HepG2 (cell line): Measurements from ENCODE around the gene AP2B1. TPM values are rescaled to one million over a fixed set of nuclear protein-coding genes. Genes with fewer than 3 reads are reported as not detected.

Experiments
- ATAC-seq: fragments of 200-7000 bp; cut with Tn5 transposase; 3 replicates; pipeline ENCODE4 v1.9.1; 2020; ENCODE audit warnings: mild to moderate bottlenecking, moderate library complexity
- BruUV-seq: library from RNA; stranded (reverse); fragments of 400-500 nt; replicated peaks from 2 replicates; lab custom pipeline; 2021; lab: Mats Ljungman, UMichigan
- CTCF ChIA-PET: fragments of 300-600 bp; formaldehyde crosslinking; extraction: SDS; loops from one replicate; lab custom pipeline; 2021; ENCODE audit warnings: low total read pairs, inconsistent platforms, low intra/inter-chr PET ratio; lab: Yijun Ruan, JAX
- POLR2A ChIA-PET: fragments of 350-600 bp; sonication (Branson Sonifier 250); formaldehyde crosslinking; loops from one replicate; lab custom pipeline; 2020; ENCODE audit warnings: antibody characterized with exemption, inconsistent platforms; lab: Yijun Ruan, JAX
- DNase-seq: peaks from one replicate; pipeline ENCODE4 v3.0.0-alpha.2; 2015; ENCODE audit warnings: low spot score
- FAIRE-seq: peaks from 3 replicates; lab custom pipeline; 2011; peaks lifted over from hg19 to GRCh38; lab: Jason Lieb, UNC
- H2AFZ ChIP-seq: one replicate; pipeline ENCODE4 v1.6.1; 2011; ENCODE audit warnings: low read length, inconsistent platforms
- H3K27ac ChIP-seq: fragments of 300-600 bp; 3 replicates; pipeline ENCODE4 v1.8.0; 2011; ENCODE audit warnings: mixed run types, mild to moderate bottlenecking, mixed read lengths, low read length, inconsistent platforms; ENCODE audit not compliant: insufficient read depth; ENCODE audit errors: extremely low read length
- H3K27me3 ChIP-seq, 2 experiments: fragments of 200-600 bp in 1 of 2; 2 replicates in 1 of 2; 3 replicates in 1 of 2; pipeline versions ENCODE4 v1.6.0 to v1.8.0; 2011; ENCODE audit warnings: low read length in 2 of 2, mild to moderate bottlenecking in 2 of 2, moderate library complexity in 2 of 2, inconsistent platforms in 1 of 2; ENCODE audit not compliant: insufficient read depth in 2 of 2, control insufficient read depth in 1 of 2
- H3K36me3 ChIP-seq, 2 experiments: fragments of 200-600 bp in 1 of 2; replicated peaks in 1 of 2; 2 replicates in 1 of 2; 3 replicates in 1 of 2; pipeline versions ENCODE4 v1.5.1 to v1.8.0; 2011; ENCODE audit warnings: low read length in 2 of 2, inconsistent platforms in 1 of 2; ENCODE audit not compliant: insufficient read depth in 2 of 2, control insufficient read depth in 1 of 2
- H3K4me1 ChIP-seq: 2 replicates; pipeline ENCODE4 v1.5.1; 2012; ENCODE audit warnings: low read length, inconsistent platforms; ENCODE audit not compliant: insufficient read depth
- H3K4me2 ChIP-seq: 2 replicates; pipeline ENCODE4 v1.6.0; 2011; ENCODE audit warnings: low read depth, low read length, inconsistent platforms
- H3K4me3 ChIP-seq, 3 experiments: fragments of 200-600 bp in 1 of 3; sonication (generic), shearing (Covaris generic) in 1 of 3; replicated peaks in 1 of 3; 2 replicates each; pipeline ENCODE4 v1.5.1; 2011 to 2016; ENCODE audit warnings: low read length in 3 of 3, inconsistent platforms in 2 of 3, low read depth in 2 of 3, mild to moderate bottlenecking in 2 of 3, control low read depth in 1 of 3, mixed read lengths in 1 of 3; ENCODE audit not compliant: insufficient read depth in 1 of 3
- H3K79me2 ChIP-seq: one replicate; pipeline ENCODE4 v1.6.1; 2011; ENCODE audit warnings: low read length, inconsistent platforms; ENCODE audit not compliant: insufficient read depth
- H3K9ac ChIP-seq: 2 replicates; pipeline ENCODE4 v1.6.0; 2011; ENCODE audit warnings: mild to moderate bottlenecking, low read depth, low read length, inconsistent platforms; ENCODE audit not compliant: insufficient read depth
- H3K9me3 ChIP-seq: 2 replicates; pipeline ENCODE4 v1.5.1; 2012; ENCODE audit warnings: mild to moderate bottlenecking, low read length
- H4K20me1 ChIP-seq: 2 replicates; pipeline ENCODE4 v1.6.0; 2011; ENCODE audit warnings: inconsistent platforms, mild to moderate bottlenecking, low read length, moderate library complexity; ENCODE audit not compliant: insufficient read depth
- ATRX ChIP-seq: sonication (generic); formaldehyde crosslinking; IDR thresholded peaks from 2 replicates; pipeline ENCODE4 v1.4.0; 2020; ENCODE audit warnings: missing genetic modification reagents, borderline replicate concordance
- FOXA3 ChIP-seq: IDR thresholded peaks from 2 replicates; pipeline ENCODE4 v1.6.1; 2016; ENCODE audit warnings: missing genetic modification reagents, missing compliant biosample characterization
- KMT2A ChIP-seq: sonication (generic); formaldehyde crosslinking; IDR thresholded peaks from 2 replicates; pipeline ENCODE4 v1.4.0; 2020; ENCODE audit warnings: missing genetic modification reagents
- LBX2 ChIP-seq: sonication (generic); formaldehyde crosslinking; IDR thresholded peaks from 2 replicates; pipeline ENCODE4 v1.5.0; 2020; ENCODE audit warnings: missing genetic modification reagents, mild to moderate bottlenecking, borderline replicate concordance
- RBM39 ChIP-seq: fragments of 200-400 bp; formaldehyde crosslinking; IDR thresholded peaks from one replicate; pipeline ENCODE4 v1.6.1; 2018; ENCODE audit warnings: antibody characterized with exemption, mild to moderate bottlenecking, low read depth, low read length; ENCODE audit not compliant: poor library complexity, severe bottlenecking
- SP4 ChIP-seq: sonication (generic); formaldehyde crosslinking; IDR thresholded peaks from 2 replicates; pipeline ENCODE4 v1.8.1; 2023; ENCODE audit warnings: mild to moderate bottlenecking, missing genetic modification reagents
- SRSF9 ChIP-seq: fragments of 200-400 bp; formaldehyde crosslinking; IDR thresholded peaks from 2 replicates; pipeline ENCODE4 v1.6.1; 2018; ENCODE audit warnings: borderline replicate concordance, mild to moderate bottlenecking, low read depth, low read length; ENCODE audit not compliant: insufficient read depth, poor library complexity, severe bottlenecking
- SRY ChIP-seq: sonication (generic); formaldehyde crosslinking; IDR thresholded peaks from 2 replicates; pipeline ENCODE4 v1.8.0; 2022; ENCODE audit warnings: mild to moderate bottlenecking, missing genetic modification reagents
- ZBTB4 ChIP-seq: sonication (generic); formaldehyde crosslinking; IDR thresholded peaks from 2 replicates; pipeline ENCODE4 v1.4.0; 2020; ENCODE audit warnings: missing genetic modification reagents, mild to moderate bottlenecking, borderline replicate concordance
- ZFP36L1 ChIP-seq: sonication (generic); formaldehyde crosslinking; IDR thresholded peaks from 2 replicates; pipeline ENCODE4 v1.8.0; 2022; ENCODE audit warnings: mild to moderate bottlenecking, missing genetic modification reagents, moderate library complexity
- ZNF501 ChIP-seq: sonication (generic); formaldehyde crosslinking; IDR thresholded peaks from 2 replicates; pipeline ENCODE4 v1.5.1; 2020; ENCODE audit warnings: mild to moderate bottlenecking, moderate library complexity, missing genetic modification reagents
- ZNF567 ChIP-seq: sonication (generic); formaldehyde crosslinking; IDR thresholded peaks from 2 replicates; pipeline ENCODE4 v1.8.1; 2023; ENCODE audit warnings: mild to moderate bottlenecking, missing genetic modification reagents, borderline replicate concordance
- WGBS: methylation state at CpG from one replicate; pipeline ENCODE4 v1.1.6; 2017; ENCODE audit warnings: low lambda C conversion rate; 5-methylcytosine and 5-hydroxymethylcytosine counted together
- in situ Hi-C: cut with HindIII; loops from 2 replicates; pipeline ENCODE4 v1.10.0; 2017; ENCODE audit warnings: low pct_unique_long_range_greater_than_20kb; ENCODE audit not compliant: extremely low pct_ligation_motif_present
- intact Hi-C: fragments of 100-400 bp; cut with micrococcal nuclease; formaldehyde crosslinking; loops from one replicate; pipeline ENCODE4 v1.10.0; 2022; ENCODE audit not compliant: unreplicated experiment
- polyA plus RNA-seq, 8 experiments: library from polyadenylated mRNA; depleted of rRNA in 3 of 8; stranded (reverse) in 7 of 8; unstranded in 1 of 8; fragments of >200 nt; fragmentation: Illumina TruSeq in 4 of 8; extraction: Trizol in 4 of 8; gene quantifications; 2 replicates each; pipeline versions ENCODE4 v1.2.1 to v1.2.3, GENCODE V29; 2011 to 2016; ENCODE audit warnings: low read depth in 4 of 8, missing spikeins in 1 of 8, mixed read lengths in 1 of 8; ENCODE audit not compliant: insufficient read depth in 1 of 8
- total RNA-seq, 5 experiments: library from RNA; depleted of rRNA; stranded (reverse); fragments of >200 nt; fragmentation: Illumina TruSeq; extraction: Trizol; gene quantifications; 2 replicates each; pipeline ENCODE4 v1.2.3, GENCODE V29; 2016; ENCODE audit warnings: low read depth in 1 of 5
- TF ChIP-seq, protein P1 (sequence below): sonication (generic); formaldehyde crosslinking; IDR thresholded peaks from 2 replicates; pipeline ENCODE4 v1.4.0; 2020; ENCODE audit warnings: mild to moderate bottlenecking, missing genetic modification reagents

The AP2B1 gene
- total and polyA plus RNA-seq, 2 of the 13 experiments (the other 11 are each of a cell fraction or from before 2014, with no cell fraction given), result 23.8 to 71.3 TPM

DNA sequence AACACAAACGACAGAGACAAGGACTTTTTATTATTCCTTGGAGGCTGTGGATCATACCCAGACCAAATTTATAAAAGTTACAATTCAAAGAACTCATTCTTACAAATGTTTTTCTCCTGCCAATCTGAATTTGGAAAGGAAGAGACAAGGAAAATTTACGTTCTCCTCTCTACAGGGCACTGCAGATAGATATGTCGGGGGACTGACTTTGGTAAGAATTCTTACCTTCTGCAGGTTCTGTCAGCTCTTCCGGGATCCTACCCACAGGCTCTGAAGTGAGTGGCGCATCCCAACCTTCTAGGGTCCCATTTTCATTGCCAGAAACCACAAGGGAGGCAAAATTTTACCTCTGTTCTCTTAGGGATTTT, 47.5 kb upstream of the AP2B1 start:
- Histone ChIP-seq H3K27me3 (0 out of 5 replicates have a peak, but pooled peaks cover 0 to 3% of the 10 kb centered on the region in 2 experiments), H3K79me2 (no peaks in the 10 kb centered on the region), H3K4me2 (no peak overlapping the region), H3K36me3 (no peaks in the 10 kb centered on the region), H2AFZ (no peak overlapping the region), H4K20me1 (no peaks in the 10 kb centered on the region), H3K4me3 (no peak overlapping the region), H3K4me1 (no peaks in the 10 kb centered on the region), H3K9ac (no peak overlapping the region), H3K27ac (no peak overlapping the region), H3K9me3 (no peaks in the 10 kb centered on the region)
- POLR2A ChIA-PET, result no interaction called here
- FAIRE-seq, result no peak
- no peak for DNase-seq
- BruUV-seq, result no TSS peak
- in situ Hi-C loops (loop anchor here (5.0 to 25.0 kb wide), 3 partner anchors 227 to 1127 kb away; no protein-coding TSS in a partner anchor), intact Hi-C loops (loop anchor here (1.0 to 10.0 kb wide), 2 partner anchors 227 to 1115 kb away; no protein-coding TSS in a partner anchor)
- 36% methylated on average over 5 of the region's 5 CpGs for WGBS
- ATAC-seq, result no peak
- no peak for TF ChIP-seq ZFP36L1 (CRISPR knock-in tag)
- no peak for TF ChIP-seq SRY
- TF ChIP-seq ZBTB4 (CRISPR knock-in tag), result no peak
- no peak for TF ChIP-seq RBM39
- TF ChIP-seq LBX2 (CRISPR knock-in tag), result no peak
- TF ChIP-seq SRSF9, result no peak
- TF ChIP-seq FOXA3 (CRISPR knock-in tag), result no peak
- TF ChIP-seq ATRX (CRISPR knock-in tag), result no peak
- TF ChIP-seq KMT2A, result no peak
- no peak for TF ChIP-seq SP4 (CRISPR knock-in tag)
- TF ChIP-seq, protein P1, sequence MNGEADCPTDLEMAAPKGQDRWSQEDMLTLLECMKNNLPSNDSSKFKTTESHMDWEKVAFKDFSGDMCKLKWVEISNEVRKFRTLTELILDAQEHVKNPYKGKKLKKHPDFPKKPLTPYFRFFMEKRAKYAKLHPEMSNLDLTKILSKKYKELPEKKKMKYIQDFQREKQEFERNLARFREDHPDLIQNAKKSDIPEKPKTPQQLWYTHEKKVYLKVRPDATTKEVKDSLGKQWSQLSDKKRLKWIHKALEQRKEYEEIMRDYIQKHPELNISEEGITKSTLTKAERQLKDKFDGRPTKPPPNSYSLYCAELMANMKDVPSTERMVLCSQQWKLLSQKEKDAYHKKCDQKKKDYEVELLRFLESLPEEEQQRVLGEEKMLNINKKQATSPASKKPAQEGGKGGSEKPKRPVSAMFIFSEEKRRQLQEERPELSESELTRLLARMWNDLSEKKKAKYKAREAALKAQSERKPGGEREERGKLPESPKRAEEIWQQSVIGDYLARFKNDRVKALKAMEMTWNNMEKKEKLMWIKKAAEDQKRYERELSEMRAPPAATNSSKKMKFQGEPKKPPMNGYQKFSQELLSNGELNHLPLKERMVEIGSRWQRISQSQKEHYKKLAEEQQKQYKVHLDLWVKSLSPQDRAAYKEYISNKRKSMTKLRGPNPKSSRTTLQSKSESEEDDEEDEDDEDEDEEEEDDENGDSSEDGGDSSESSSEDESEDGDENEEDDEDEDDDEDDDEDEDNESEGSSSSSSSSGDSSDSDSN, result no peak
- TF ChIP-seq ZNF567 (CRISPR knock-in tag), result no peak
- TF ChIP-seq ZNF501 (CRISPR knock-in tag), result no peak
- CTCF ChIA-PET, result interaction anchor here (1.3 to 1.8 kb wide), 2 partner anchors 227 to 1120 kb away, joined by 3 to 7 read pairs; no protein-coding TSS in a partner anchor
